IMR-90 (cell line): ENCODE results near the gene FCRL5. TPM values are rescaled to one million over a fixed set of nuclear protein-coding genes. Genes with fewer than 3 reads are reported as not detected.

Experiments
- ATAC-seq: fragments of 200-7000 bp; cut with Tn5 transposase; 2 replicates; pipeline ENCODE4 v1.9.1; 2020; ENCODE audit warnings: low read depth, mild to moderate bottlenecking, moderate library complexity
- BruUV-seq: library from RNA; stranded (reverse); fragments of 400-500 nt; replicated peaks from 2 replicates; lab custom pipeline; 2021; lab: Mats Ljungman, UMichigan
- CTCF ChIA-PET: fragments of 300-600 bp; formaldehyde crosslinking; extraction: SDS; loops from one replicate; lab custom pipeline; 2021; ENCODE audit warnings: antibody characterized with exemption; lab: Yijun Ruan, JAX
- POLR2A ChIA-PET: fragments of 300-600 bp; sonication (Branson Sonifier 250); formaldehyde crosslinking; loops from one replicate; lab custom pipeline; 2022; ENCODE audit warnings: antibody characterized with exemption; ENCODE audit not compliant: unreplicated experiment; lab: Charles Lee
- DNase-seq: peaks from one replicate; pipeline ENCODE4 v3.0.0; 2013
- H2AFZ ChIP-seq: replicated peaks from 2 replicates; pipeline ENCODE3; 2013; ENCODE audit warnings: low read length, mild to moderate bottlenecking; ENCODE audit not compliant: poor library complexity
- H2AK5ac ChIP-seq: 2 replicates; pipeline ENCODE4 v1.6.1; 2013; ENCODE audit warnings: low read depth, low read length, inconsistent platforms
- H2AK9ac ChIP-seq: replicated peaks from 2 replicates; pipeline ENCODE3; 2013; ENCODE audit warnings: mild to moderate bottlenecking, low read depth, low read length, moderate library complexity; ENCODE audit not compliant: poor library complexity
- H2BK120ac ChIP-seq: 2 replicates; pipeline ENCODE4 v1.6.1; 2013; ENCODE audit warnings: low read depth, low read length, inconsistent platforms
- H2BK15ac ChIP-seq: 3 replicates; pipeline ENCODE4 v1.6.1; 2013; ENCODE audit warnings: low read depth, low read length, inconsistent platforms
- H2BK20ac ChIP-seq: 2 replicates; pipeline ENCODE4 v1.6.1; 2013; ENCODE audit warnings: low read depth, mild to moderate bottlenecking, inconsistent platforms, low read length, moderate library complexity
- H2BK5ac ChIP-seq: 2 replicates; pipeline ENCODE4 v1.6.1; 2013; ENCODE audit warnings: mild to moderate bottlenecking, low read depth, low read length, inconsistent platforms; ENCODE audit not compliant: poor library complexity, severe bottlenecking
- H3K14ac ChIP-seq: replicated peaks from 2 replicates; pipeline ENCODE4 v1.6.1; 2013; ENCODE audit warnings: low read depth, low read length, inconsistent platforms
- H3K18ac ChIP-seq: 2 replicates; pipeline ENCODE4 v1.6.1; 2013; ENCODE audit warnings: low read depth, low read length, control low read depth
- H3K23ac ChIP-seq: 2 replicates; pipeline ENCODE4 v1.6.1; 2013; ENCODE audit warnings: low read depth, low read length, inconsistent platforms
- H3K27ac ChIP-seq: 2 replicates; pipeline ENCODE4 v1.5.1; 2013; ENCODE audit warnings: mild to moderate bottlenecking, control low read depth, low read length; ENCODE audit not compliant: insufficient read depth
- H3K27me3 ChIP-seq: 2 replicates; pipeline ENCODE4 v1.6.1; 2013; ENCODE audit warnings: low read length; ENCODE audit not compliant: control insufficient read depth, insufficient read depth
- H3K36me3 ChIP-seq: 2 replicates; pipeline ENCODE4 v1.6.1; 2013; ENCODE audit warnings: low read length, mixed read lengths; ENCODE audit not compliant: control insufficient read depth, insufficient read depth
- H3K4ac ChIP-seq: 2 replicates; pipeline ENCODE4 v1.6.1; 2013; ENCODE audit warnings: low read depth, low read length, inconsistent platforms
- H3K4me1 ChIP-seq: 2 replicates; pipeline ENCODE4 v1.6.1; 2013; ENCODE audit warnings: low read length, mixed read lengths; ENCODE audit not compliant: control insufficient read depth, insufficient read depth
- H3K4me2 ChIP-seq: 2 replicates; pipeline ENCODE4 v1.6.1; 2013; ENCODE audit warnings: low read depth, mild to moderate bottlenecking, control low read depth, low read length, moderate library complexity
- H3K4me3 ChIP-seq: 2 replicates; pipeline ENCODE4 v1.5.1; 2013; ENCODE audit warnings: low read depth, mild to moderate bottlenecking, control low read depth, low read length, moderate library complexity; ENCODE audit not compliant: insufficient read depth
- H3K56ac ChIP-seq: 2 replicates; pipeline ENCODE4 v1.6.1; 2013; ENCODE audit warnings: low read length, inconsistent platforms; ENCODE audit not compliant: insufficient read depth; ENCODE audit errors: extremely low read depth
- H3K79me1 ChIP-seq, 2 experiments: 2 replicates each; pipeline ENCODE4 v1.6.1; 2013; ENCODE audit warnings: low read length in 2 of 2, inconsistent platforms in 1 of 2, low read depth in 1 of 2
- H3K9ac ChIP-seq: 2 replicates; pipeline ENCODE4 v1.6.1; 2013; ENCODE audit warnings: low read depth, low read length, control low read depth
- H3K9me1 ChIP-seq: 2 replicates; pipeline ENCODE4 v1.6.1; 2013; ENCODE audit warnings: low read length, inconsistent platforms; ENCODE audit not compliant: insufficient read depth
- H3K9me3 ChIP-seq: 2 replicates; pipeline ENCODE4 v1.6.1; 2013; ENCODE audit warnings: low read length; ENCODE audit not compliant: control insufficient read depth, insufficient read depth
- H4K20me1 ChIP-seq: 2 replicates; pipeline ENCODE4 v1.6.1; 2013; ENCODE audit warnings: low read length, inconsistent platforms; ENCODE audit not compliant: insufficient read depth
- H4K5ac ChIP-seq: 2 replicates; pipeline ENCODE4 v1.6.1; 2013; ENCODE audit warnings: mild to moderate bottlenecking, low read depth, low read length, control low read depth
- H4K8ac ChIP-seq, 2 experiments: 2 replicates each; pipeline ENCODE4 v1.6.1; 2013; ENCODE audit warnings: low read depth in 2 of 2, low read length in 2 of 2, control low read depth in 1 of 2, inconsistent platforms in 1 of 2
- H4K91ac ChIP-seq: 2 replicates; pipeline ENCODE4 v1.6.1; 2013; ENCODE audit warnings: low read depth, low read length, inconsistent platforms; ENCODE audit not compliant: insufficient read depth
- CHD1 ChIP-seq: IDR thresholded peaks from 2 replicates; pipeline ENCODE4 v1.6.1; 2012; ENCODE audit warnings: low read depth, low read length, improper control_type of control experiment
- FOS ChIP-seq: fragments of 150-350 bp; IDR thresholded peaks from 2 replicates; pipeline ENCODE4 v1.6.1; 2016; ENCODE audit warnings: low read depth, low read length
- MAFK ChIP-seq: IDR thresholded peaks from 2 replicates; pipeline ENCODE4 v1.6.1; 2012; ENCODE audit warnings: low read depth, low read length, improper control_type of control experiment
- MAZ ChIP-seq: IDR thresholded peaks from 2 replicates; pipeline ENCODE4 v1.6.1; 2012; ENCODE audit warnings: low read depth, mild to moderate bottlenecking, low read length, improper control_type of control experiment, moderate library complexity, borderline replicate concordance
- NFE2L2 ChIP-seq: fragments of 150-350 bp; IDR thresholded peaks from 2 replicates; pipeline ENCODE4 v1.6.1; 2016; ENCODE audit warnings: low read depth, mild to moderate bottlenecking, low read length
- POLR2A ChIP-seq: IDR thresholded peaks from 2 replicates; pipeline ENCODE4 v1.6.1; 2012; ENCODE audit warnings: mild to moderate bottlenecking, low read depth, low read length
- RAD21 ChIP-seq: IDR thresholded peaks from 2 replicates; pipeline ENCODE4 v1.6.1; 2012; ENCODE audit warnings: low read length, improper control_type of control experiment
- RCOR1 ChIP-seq: IDR thresholded peaks from 2 replicates; pipeline ENCODE4 v1.6.1; 2012; ENCODE audit warnings: mild to moderate bottlenecking, low read length, improper control_type of control experiment; ENCODE audit not compliant: insufficient replicate concordance
- RFX5 ChIP-seq: IDR thresholded peaks from 2 replicates; pipeline ENCODE4 v1.8.0; 2012; ENCODE audit warnings: low read depth, mild to moderate bottlenecking, low read length, moderate library complexity
- SMC3 ChIP-seq: fragments of 150-350 bp; IDR thresholded peaks from 2 replicates; pipeline ENCODE4 v1.6.1; 2016; ENCODE audit warnings: low read depth, mild to moderate bottlenecking, antibody characterized with exemption, low read length, moderate library complexity
- WGBS, 2 experiments: methylation state at CpG; one replicate each; pipeline versions ENCODE4 v1.1.5 to v1.1.7; 2013; ENCODE audit warnings: missing lambda C conversion rate in 2 of 2; ENCODE audit not compliant: insufficient read length in 1 of 2; ENCODE audit errors: extremely low coverage in 2 of 2; 5-methylcytosine and 5-hydroxymethylcytosine counted together
- dilution Hi-C: fragments of 300-500 bp; cut with HindIII; formaldehyde crosslinking; loops from one replicate; pipeline ENCODE4 v1.14.3; 2018; ENCODE audit warnings: low sequenced_read_pairs; ENCODE audit not compliant: unreplicated experiment
- in situ Hi-C: fragments of 300-500 bp; cut with MboI; formaldehyde crosslinking; loops from 3 replicates; pipeline ENCODE4 v1.14.3; 2019; ENCODE audit warnings: low sequenced_read_pairs, inconsistent platforms, mixed read lengths
- intact Hi-C: fragments of 100-400 bp; cut with micrococcal nuclease; formaldehyde crosslinking; loops from 2 replicates; pipeline ENCODE4 v1.10.0; 2022
- polyA plus RNA-seq, 3 experiments: library from polyadenylated mRNA; depleted of rRNA; stranded (reverse); fragments of >200 nt; gene quantifications; 2 replicates each; pipeline ENCODE4 v1.2.3, GENCODE V29; 2012; ENCODE audit warnings: low replicate concordance in 1 of 3
- total RNA-seq: library from RNA; depleted of rRNA; stranded (reverse); fragments of >200 nt; gene quantifications from 2 replicates; pipeline ENCODE4 v1.2.3, GENCODE V29; 2012
- TF ChIP-seq, protein P1 (sequence below): fragments of 150-350 bp; IDR thresholded peaks from 2 replicates; pipeline ENCODE4 v1.6.1; 2016; ENCODE audit warnings: low read depth, mild to moderate bottlenecking, low read length, moderate library complexity, borderline replicate concordance
- TF ChIP-seq, protein P2 (sequence below): conservative IDR thresholded peaks from 2 replicates; pipeline ENCODE4 v1.5.1; 2012; ENCODE audit warnings: mild to moderate bottlenecking, low read depth, low read length, improper control_type of control experiment

FCRL5 gene
- total and polyA plus RNA-seq, 2 of the 4 experiments (the other 2 are of a cell fraction) = not detected

DNA sequence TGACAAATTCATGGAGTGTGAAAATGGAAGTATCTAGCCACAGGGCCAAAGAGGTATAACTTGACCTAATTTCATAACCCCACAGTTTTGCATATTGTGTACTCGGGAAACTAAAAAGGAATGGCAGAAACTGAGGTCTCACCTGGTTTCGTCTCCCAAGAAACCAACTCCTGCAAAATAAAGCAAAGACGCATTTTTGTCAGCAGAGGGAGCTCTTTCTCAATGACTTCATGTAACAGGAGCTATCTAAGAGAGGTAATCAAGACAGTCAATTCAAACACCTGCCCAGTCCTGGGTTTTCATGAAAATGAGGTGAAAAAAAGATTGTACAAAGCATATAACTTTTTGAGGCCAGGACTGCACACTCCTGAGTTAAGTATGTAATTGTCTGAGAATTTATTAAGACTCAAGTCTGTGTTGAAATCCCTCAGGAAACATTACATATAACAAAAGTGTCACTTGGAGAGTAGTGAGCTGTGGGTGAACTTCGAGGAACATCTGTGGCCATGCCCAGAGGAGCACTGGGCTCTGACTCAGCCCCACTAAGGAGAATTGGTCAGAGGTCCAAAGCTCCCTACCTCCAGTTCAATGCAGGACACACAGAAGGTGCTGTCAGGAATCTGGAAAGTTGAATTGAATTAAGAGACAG lies 28.0 kb upstream of the FCRL5 start:
- WGBS, 2 experiments = no CpG with 5 or more reads among the region's 4 CpGs
- H3K4me1 ChIP-seq = no peaks in the 10 kb centered on the region
- H3K56ac ChIP-seq = no peak overlapping the region
- no peak overlapping the region for H2AK9ac ChIP-seq
- no peaks in the 10 kb centered on the region for H3K9me3 ChIP-seq
- DNase-seq (peak; percentile 57), ATAC-seq (peak; percentile 71)
- no peak overlapping the region for H2BK120ac ChIP-seq
- no peak overlapping the region for H3K4me2 ChIP-seq
- H2AK5ac ChIP-seq = no peak overlapping the region
- H4K20me1 ChIP-seq = no peaks in the 10 kb centered on the region
- CTCF ChIA-PET = interaction anchor here (0.6 to 1.6 kb wide), 17 partner anchors 8 to 544 kb away, joined by 3 to 11 read pairs (median 3); no protein-coding TSS in a partner anchor
- no peaks in the 10 kb centered on the region for H3K27me3 ChIP-seq
- no peak overlapping the region for H3K27ac ChIP-seq
- no TSS peak for BruUV-seq
- H3K9ac ChIP-seq = no peak overlapping the region
- no peak overlapping the region for H3K14ac ChIP-seq
- H4K5ac ChIP-seq = no peak overlapping the region
- no peak overlapping the region for H2BK5ac ChIP-seq
- dilution Hi-C loops (no loop called here), intact Hi-C loops (loop anchor here (2.0 to 5.0 kb wide), 2 partner anchors 367 to 544 kb away; no protein-coding TSS in a partner anchor), in situ Hi-C loops (no loop called here)
- no peaks in the 10 kb centered on the region for H3K79me1 ChIP-seq
- H3K4me3 ChIP-seq = no peak overlapping the region
- no peak overlapping the region for H3K18ac ChIP-seq
- POLR2A ChIA-PET = no interaction called here
- no peak overlapping the region for H3K4ac ChIP-seq
- H3K23ac ChIP-seq = no peak overlapping the region
- TF ChIP-seq, protein P1, sequence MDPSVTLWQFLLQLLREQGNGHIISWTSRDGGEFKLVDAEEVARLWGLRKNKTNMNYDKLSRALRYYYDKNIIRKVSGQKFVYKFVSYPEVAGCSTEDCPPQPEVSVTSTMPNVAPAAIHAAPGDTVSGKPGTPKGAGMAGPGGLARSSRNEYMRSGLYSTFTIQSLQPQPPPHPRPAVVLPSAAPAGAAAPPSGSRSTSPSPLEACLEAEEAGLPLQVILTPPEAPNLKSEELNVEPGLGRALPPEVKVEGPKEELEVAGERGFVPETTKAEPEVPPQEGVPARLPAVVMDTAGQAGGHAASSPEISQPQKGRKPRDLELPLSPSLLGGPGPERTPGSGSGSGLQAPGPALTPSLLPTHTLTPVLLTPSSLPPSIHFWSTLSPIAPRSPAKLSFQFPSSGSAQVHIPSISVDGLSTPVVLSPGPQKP = no peak
- TF ChIP-seq, protein P2, sequence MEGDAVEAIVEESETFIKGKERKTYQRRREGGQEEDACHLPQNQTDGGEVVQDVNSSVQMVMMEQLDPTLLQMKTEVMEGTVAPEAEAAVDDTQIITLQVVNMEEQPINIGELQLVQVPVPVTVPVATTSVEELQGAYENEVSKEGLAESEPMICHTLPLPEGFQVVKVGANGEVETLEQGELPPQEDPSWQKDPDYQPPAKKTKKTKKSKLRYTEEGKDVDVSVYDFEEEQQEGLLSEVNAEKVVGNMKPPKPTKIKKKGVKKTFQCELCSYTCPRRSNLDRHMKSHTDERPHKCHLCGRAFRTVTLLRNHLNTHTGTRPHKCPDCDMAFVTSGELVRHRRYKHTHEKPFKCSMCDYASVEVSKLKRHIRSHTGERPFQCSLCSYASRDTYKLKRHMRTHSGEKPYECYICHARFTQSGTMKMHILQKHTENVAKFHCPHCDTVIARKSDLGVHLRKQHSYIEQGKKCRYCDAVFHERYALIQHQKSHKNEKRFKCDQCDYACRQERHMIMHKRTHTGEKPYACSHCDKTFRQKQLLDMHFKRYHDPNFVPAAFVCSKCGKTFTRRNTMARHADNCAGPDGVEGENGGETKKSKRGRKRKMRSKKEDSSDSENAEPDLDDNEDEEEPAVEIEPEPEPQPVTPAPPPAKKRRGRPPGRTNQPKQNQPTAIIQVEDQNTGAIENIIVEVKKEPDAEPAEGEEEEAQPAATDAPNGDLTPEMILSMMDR = peak; percentile 60
- TF ChIP-seq CHD1 (no peak), RAD21 (peak; percentile 36), NFE2L2 (no peak), RCOR1 (no peak), POLR2A (no peak), MAZ (no peak), FOS (no peak), MAFK (no peak), SMC3 (peak; percentile 35), RFX5 (no peak)
- H3K36me3 ChIP-seq = no peaks in the 10 kb centered on the region
- no peaks in the 10 kb centered on the region for H3K9me1 ChIP-seq
- H2BK15ac ChIP-seq = no peak overlapping the region
- H2BK20ac ChIP-seq = no peak overlapping the region
- no peak overlapping the region for H2AFZ ChIP-seq
- no peak overlapping the region for H4K91ac ChIP-seq
- H4K8ac ChIP-seq = no peak overlapping the region
